ENCODE data around the gene PCDHGB2.
"Not testable (repeated sequence)": the region's sequence is repeated elsewhere in the genome, so short reads cannot be mapped to it uniquely, and the experiment has no call there.

DNA sequence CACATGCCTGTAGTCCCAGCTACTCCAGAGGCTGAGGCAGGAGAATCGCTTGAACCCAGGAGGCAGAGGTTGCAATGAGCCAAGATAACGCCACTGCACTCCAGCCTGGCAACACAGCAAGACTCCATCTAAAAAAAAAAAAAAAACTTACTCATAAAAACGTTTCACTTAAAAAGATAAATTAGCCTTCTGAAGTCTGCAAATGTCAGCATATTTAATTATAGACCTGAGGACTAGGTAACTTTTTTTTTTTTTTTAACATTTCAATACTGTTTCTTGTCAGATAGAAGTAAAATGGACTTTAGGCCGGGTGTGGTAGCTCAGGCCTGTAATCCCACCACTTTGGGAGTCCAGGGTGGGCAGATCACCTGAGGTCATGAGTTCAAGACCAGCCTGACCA, 42.8 kb upstream of the PCDHGB2 start:
- not testable (repeated sequence) for TF ChIP-seq POLR2A (IDR thresholded peaks at IDR 0.05; ENCODE audit: low read length); GATA1 (IDR thresholded peaks at IDR 0.05; ENCODE audit: low read depth, low read length)

All from erythroblast (primary cell).